ENCODE data around the gene CGNL1. TPM values are rescaled to one million over a fixed set of nuclear protein-coding genes. Genes with fewer than 3 reads are reported as not detected.

CGNL1 gene
- total RNA-seq, 1 experiment from 2014 or later, result 3.3 TPM

GRCh38 chr15:57572468-57572867 lies 196.2 kb downstream of the CGNL1 start:
- Mint-ChIP-seq H3K4me1 (ENCODE audit: low read depth, unreplicated experiment) (peaks cover 28% of the 10 kb centered on the region), H3K9me3 (ENCODE audit: low read depth, unreplicated experiment) (peaks cover 4% of the 10 kb centered on the region)
- BruUV-seq (replicated peaks), result no TSS peak

GRCh38 chr15:57573151-57573550 lies 196.8 kb downstream of the CGNL1 start:
- Mint-ChIP-seq H3K9me3 (ENCODE audit: low read depth, unreplicated experiment) (peaks cover 4% of the 10 kb centered on the region), H3K27ac (ENCODE audit: unreplicated experiment) (no peak overlapping the region), H3K27me3 (ENCODE audit: unreplicated experiment) (peaks cover 11% of the 10 kb centered on the region), H3K36me3 (ENCODE audit: insufficient read depth, unreplicated experiment) (peaks cover 7% of the 10 kb centered on the region), H3K4me3 (ENCODE audit: low read depth, unreplicated experiment) (no peak overlapping the region), H3K4me1 (ENCODE audit: low read depth, unreplicated experiment) (peaks cover 28% of the 10 kb centered on the region)
- DNase-seq, result no peak
- intact Hi-C loops (cut with micrococcal nuclease; ENCODE audit: unreplicated experiment), result no loop called here
- CTCF ChIA-PET, result no interaction called here
- no TSS peak for BruUV-seq (replicated peaks)
- no peak for TF ChIP-seq CTCF (IDR thresholded peaks at IDR 0.05; ENCODE audit: unreplicated experiment)

More at GRCh38 chr15:57572468-57572867, 196.2 kb downstream of the CGNL1 start:
- no peak for TF ChIP-seq CTCF (IDR thresholded peaks at IDR 0.05; ENCODE audit: unreplicated experiment)
- DNase-seq, result no peak
- CTCF ChIA-PET, result no interaction called here
- no peak overlapping the region for H3K4me3 Mint-ChIP-seq (ENCODE audit: low read depth, unreplicated experiment)
- H3K27me3 Mint-ChIP-seq (ENCODE audit: unreplicated experiment), result peaks cover 5% of the 10 kb centered on the region
- intact Hi-C loops (cut with micrococcal nuclease; ENCODE audit: unreplicated experiment), result no loop called here
- H3K27ac Mint-ChIP-seq (ENCODE audit: unreplicated experiment), result no peak overlapping the region
- peaks cover 7% of the 10 kb centered on the region for H3K36me3 Mint-ChIP-seq (ENCODE audit: insufficient read depth, unreplicated experiment)

GRCh38 chr15:57575363-57575762 lies 199.1 kb downstream of the CGNL1 start:
- CTCF ChIA-PET, result no interaction called here
- H3K27me3 Mint-ChIP-seq (ENCODE audit: unreplicated experiment), result peaks cover 15% of the 10 kb centered on the region
- no TSS peak for BruUV-seq (replicated peaks)

GRCh38 chr15:57578288-57578900 lies 202.1 kb downstream of the CGNL1 start:
- intact Hi-C loops (cut with micrococcal nuclease; ENCODE audit: unreplicated experiment), result no loop called here
- no peak overlapping the region for H3K27ac Mint-ChIP-seq (ENCODE audit: unreplicated experiment)
- no peak for TF ChIP-seq CTCF (IDR thresholded peaks at IDR 0.05; ENCODE audit: unreplicated experiment)
- no peaks in the 10 kb centered on the region for H3K36me3 Mint-ChIP-seq (ENCODE audit: insufficient read depth, unreplicated experiment)
- peaks cover 14% of the 10 kb centered on the region for H3K4me1 Mint-ChIP-seq (ENCODE audit: low read depth, unreplicated experiment)
- H3K9me3 Mint-ChIP-seq (ENCODE audit: low read depth, unreplicated experiment), result peaks cover 7% of the 10 kb centered on the region
- BruUV-seq (replicated peaks), result no TSS peak
- CTCF ChIA-PET, result no interaction called here
- H3K4me3 Mint-ChIP-seq (ENCODE audit: low read depth, unreplicated experiment), result no peak overlapping the region
- DNase-seq, result no peak
- H3K27me3 Mint-ChIP-seq (ENCODE audit: unreplicated experiment), result peaks cover 15% of the 10 kb centered on the region

More at GRCh38 chr15:57575363-57575762, 199.1 kb downstream of the CGNL1 start:
- Mint-ChIP-seq H3K27ac (ENCODE audit: unreplicated experiment) (no peak overlapping the region), H3K9me3 (ENCODE audit: low read depth, unreplicated experiment) (no peaks in the 10 kb centered on the region), H3K4me1 (ENCODE audit: low read depth, unreplicated experiment) (peaks cover 17% of the 10 kb centered on the region), H3K36me3 (ENCODE audit: insufficient read depth, unreplicated experiment) (peaks cover 7% of the 10 kb centered on the region), H3K4me3 (ENCODE audit: low read depth, unreplicated experiment) (no peak overlapping the region)
- TF ChIP-seq CTCF (IDR thresholded peaks at IDR 0.05; ENCODE audit: unreplicated experiment), result no peak
- intact Hi-C loops (cut with micrococcal nuclease; ENCODE audit: unreplicated experiment), result no loop called here
- no peak for DNase-seq
